Activated CD4-positive, alpha-beta T cell treated with anti-CD3 and anti-CD28 coated beads, Interleukin-2, amount 10 ng/mL, durations not matched to agents 24 days and 14 days (primary cell): Measurements from ENCODE around the gene SH2D4B. TPM values are rescaled to one million over a fixed set of nuclear protein-coding genes. Genes with fewer than 3 reads are reported as not detected.

Source experiments
- DNase-seq: peaks from one replicate; pipeline ENCODE4 v3.0.0; 2022
- H3K27ac Mint-ChIP-seq: one replicate; pipeline ENCODE4 v1.8.0; 2022; ENCODE audit warnings: mild to moderate bottlenecking, mixed read lengths
- H3K27me3 Mint-ChIP-seq: one replicate; pipeline ENCODE4 v1.8.0; 2022; ENCODE audit warnings: mixed read lengths
- H3K36me3 Mint-ChIP-seq: one replicate; pipeline ENCODE4 v1.8.0; 2022; ENCODE audit warnings: low read depth, mild to moderate bottlenecking, mixed read lengths
- H3K4me1 Mint-ChIP-seq: one replicate; pipeline ENCODE4 v1.8.0; 2021; ENCODE audit warnings: mixed read lengths
- H3K4me3 Mint-ChIP-seq: one replicate; pipeline ENCODE4 v1.8.0; 2022; ENCODE audit warnings: mild to moderate bottlenecking, moderate library complexity, mixed read lengths
- H3K9me3 Mint-ChIP-seq: one replicate; pipeline ENCODE4 v1.8.0; 2021; ENCODE audit warnings: mixed read lengths
- intact Hi-C: fragments of 100-400 bp; cut with micrococcal nuclease; formaldehyde crosslinking; loops from one replicate; pipeline ENCODE4 v1.15.1; 2023
- total RNA-seq: library from RNA; stranded (reverse); gene quantifications from 2 replicates; pipeline ENCODE4 v1.2.3, GENCODE V29; 2022

SH2D4B gene
- total RNA-seq, 1 donor from 2014 or later: 0.23 TPM

DNA sequence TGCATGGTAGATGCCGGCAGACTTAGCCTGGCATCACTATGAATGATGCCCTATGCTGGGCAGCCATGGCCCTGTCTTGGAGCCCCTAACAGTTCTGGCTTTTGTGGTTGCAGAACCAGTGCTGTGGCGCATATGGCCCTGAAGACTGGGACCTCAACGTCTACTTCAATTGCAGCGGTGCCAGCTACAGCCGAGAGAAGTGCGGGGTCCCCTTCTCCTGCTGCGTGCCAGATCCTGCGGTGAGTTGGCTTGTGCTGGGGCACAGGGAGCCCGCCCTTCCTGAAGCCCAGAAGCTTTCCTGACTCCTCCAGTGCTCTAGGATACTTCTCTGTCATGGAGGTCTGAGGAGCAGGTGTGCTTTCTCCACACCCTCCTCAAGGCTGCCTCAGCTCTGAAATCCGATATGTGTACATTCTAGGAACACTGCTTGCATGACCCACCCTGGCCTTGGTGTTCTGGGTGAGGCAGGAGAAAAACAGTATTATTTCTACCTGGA is 25.6 kb upstream of the SH2D4B start:
- Mint-ChIP-seq H3K9me3 (no peaks in the 10 kb centered on the region), H3K4me3 (no peak overlapping the region), H3K36me3 (peaks cover 56% of the 10 kb centered on the region), H3K4me1 (peaks cover 34% of the 10 kb centered on the region), H3K27me3 (no peaks in the 10 kb centered on the region), H3K27ac (peak overlapping the region; percentile 73)
- intact Hi-C loops: no loop called here
- no peak for DNase-seq

DNA sequence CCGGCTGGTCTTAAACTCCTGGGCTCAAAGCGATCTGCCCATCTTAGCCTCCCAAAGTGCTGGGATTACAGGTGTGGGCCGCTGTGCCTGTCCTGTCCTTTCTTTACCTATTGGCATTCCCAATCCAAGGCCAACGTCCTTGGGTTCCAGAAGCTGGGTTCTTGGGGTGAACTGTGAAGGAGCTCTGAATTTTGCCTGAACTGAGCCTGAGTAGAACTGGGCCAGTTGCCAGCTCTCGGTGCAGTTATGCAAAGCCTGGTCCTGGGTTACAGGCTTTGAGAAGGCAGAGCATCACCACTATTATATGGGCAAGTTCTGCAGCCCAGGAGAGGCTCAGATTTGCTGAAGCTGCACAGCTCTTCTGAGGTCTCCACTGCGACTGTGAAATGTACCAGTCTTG is 24.6 kb upstream of the SH2D4B start:
- no peak overlapping the region for H3K4me3 Mint-ChIP-seq

GRCh38 chr10:80515511-80515910 is 22.2 kb upstream of the SH2D4B start:
- intact Hi-C loops: no loop called here
- no peak overlapping the region for H3K4me3 Mint-ChIP-seq
- no peaks in the 10 kb centered on the region for H3K9me3 Mint-ChIP-seq
- H3K27ac Mint-ChIP-seq: no peak overlapping the region
- DNase-seq: no peak
- peaks cover 55% of the 10 kb centered on the region for H3K36me3 Mint-ChIP-seq
- H3K27me3 Mint-ChIP-seq: no peaks in the 10 kb centered on the region
- peaks cover 34% of the 10 kb centered on the region for H3K4me1 Mint-ChIP-seq

More for the DNA sequence above, 24.6 kb upstream of the SH2D4B start:
- intact Hi-C loops: no loop called here
- no peak for DNase-seq
- Mint-ChIP-seq H3K9me3 (no peaks in the 10 kb centered on the region), H3K27me3 (no peaks in the 10 kb centered on the region), H3K36me3 (peaks cover 58% of the 10 kb centered on the region), H3K4me1 (peaks cover 35% of the 10 kb centered on the region), H3K27ac (no peak overlapping the region)

DNA sequence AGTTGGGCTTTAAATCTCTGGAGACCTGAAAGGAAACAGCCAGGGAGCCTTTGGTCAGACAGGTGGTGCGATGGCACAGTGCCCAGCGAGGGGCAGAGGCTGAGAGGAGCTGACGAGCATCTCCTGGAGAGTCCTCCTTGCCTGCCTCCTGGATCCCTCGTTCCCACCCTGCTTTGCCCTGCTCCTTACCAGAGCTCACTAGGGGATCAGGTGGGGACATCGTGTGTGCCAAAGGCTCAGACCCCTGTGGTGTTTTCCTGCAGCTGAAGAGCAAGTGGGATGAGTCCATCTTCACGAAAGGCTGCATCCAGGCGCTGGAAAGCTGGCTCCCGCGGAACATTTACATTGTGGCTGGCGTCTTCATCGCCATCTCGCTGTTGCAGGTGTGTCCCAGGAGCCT is 21.8 kb upstream of the SH2D4B start:
- intact Hi-C loops: no loop called here
- H3K36me3 Mint-ChIP-seq: peaks cover 56% of the 10 kb centered on the region
- DNase-seq: no peak

DNA sequence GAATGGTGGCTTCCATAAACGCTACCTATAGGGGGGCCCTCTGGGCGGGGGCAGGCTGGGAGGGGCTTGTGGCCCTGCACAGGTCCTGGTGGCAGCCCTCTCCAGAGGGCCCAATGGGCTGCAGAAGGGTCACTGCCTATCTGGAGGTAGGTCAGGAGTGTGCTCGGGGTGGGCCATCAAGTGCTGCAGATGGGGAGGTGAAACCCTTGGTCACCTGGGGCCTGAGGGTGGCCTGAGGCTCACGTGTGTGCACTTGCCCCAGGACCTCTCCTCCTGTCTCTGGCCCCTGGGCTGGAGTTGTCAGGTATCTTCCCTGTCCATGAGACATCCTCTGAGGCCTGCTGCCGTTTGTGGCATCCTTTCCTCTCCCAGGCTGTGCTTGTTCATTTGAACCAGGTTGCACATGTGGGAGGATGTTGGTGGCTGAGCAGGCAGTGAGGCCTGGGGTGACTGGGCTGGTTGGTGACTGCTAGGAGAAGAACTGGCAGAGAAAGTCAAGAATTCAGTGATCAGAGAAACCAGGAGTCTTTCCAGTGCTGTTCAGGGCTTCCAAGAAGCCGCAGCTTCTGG is 21.1 kb upstream of the SH2D4B start:
- Mint-ChIP-seq H3K36me3 (peaks cover 53% of the 10 kb centered on the region), H3K27ac (peak overlapping the region; percentile 82), H3K4me1 (peaks cover 29% of the 10 kb centered on the region), H3K9me3 (no peaks in the 10 kb centered on the region), H3K27me3 (no peaks in the 10 kb centered on the region), H3K4me3 (no peak overlapping the region)
- no peak for DNase-seq
- intact Hi-C loops: no loop called here

More for the DNA sequence above, 21.8 kb upstream of the SH2D4B start:
- Mint-ChIP-seq H3K4me3 (no peak overlapping the region), H3K4me1 (peaks cover 35% of the 10 kb centered on the region), H3K27me3 (no peaks in the 10 kb centered on the region), H3K9me3 (no peaks in the 10 kb centered on the region), H3K27ac (no peak overlapping the region)

DNA sequence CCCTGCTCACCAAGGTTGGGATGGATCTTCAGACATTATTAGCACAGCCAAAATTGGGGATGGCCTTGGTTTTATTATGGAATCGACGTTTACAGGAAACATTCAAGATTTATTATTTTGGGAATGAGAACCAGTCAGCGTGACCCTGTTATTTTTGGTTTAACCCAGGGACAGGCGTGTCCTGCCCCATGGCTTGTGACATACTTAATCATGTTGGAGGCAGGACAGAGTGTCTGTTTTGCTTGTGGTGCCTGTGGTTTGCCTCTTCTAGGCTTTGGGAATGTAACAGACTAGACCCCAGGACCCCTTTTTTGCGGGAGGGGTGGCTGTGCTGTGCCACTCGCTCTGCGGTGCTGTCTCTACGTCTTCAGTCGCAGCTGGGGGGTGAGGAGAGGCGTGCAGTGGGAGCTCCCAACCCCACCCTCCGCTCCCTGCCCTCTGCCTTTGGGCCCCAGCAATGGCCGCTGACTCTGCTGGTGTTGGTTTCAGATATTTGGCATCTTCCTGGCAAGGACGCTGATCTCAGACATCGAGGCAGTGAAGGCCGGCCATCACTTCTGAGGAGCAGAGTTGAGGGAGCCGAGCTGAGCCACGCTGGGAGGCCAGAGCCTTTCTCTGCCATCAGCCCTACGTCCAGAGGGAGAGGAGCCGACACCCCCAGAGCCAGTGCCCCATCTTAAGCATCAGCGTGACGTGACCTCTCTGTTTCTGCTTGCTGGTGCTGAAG is 20.1 kb upstream of the SH2D4B start:
- Mint-ChIP-seq H3K27me3 (no peaks in the 10 kb centered on the region), H3K36me3 (peaks cover 45% of the 10 kb centered on the region), H3K4me1 (peaks cover 27% of the 10 kb centered on the region), H3K4me3 (no peak overlapping the region), H3K27ac (no peak overlapping the region), H3K9me3 (no peaks in the 10 kb centered on the region)
- DNase-seq: no peak
- intact Hi-C loops: no loop called here

- H3K9me3 Mint-ChIP-seq: no peaks in the 10 kb centered on the region
- H3K36me3 Mint-ChIP-seq: peaks cover 45% of the 10 kb centered on the region
- H3K27ac Mint-ChIP-seq: peak overlapping the region; percentile 73
- no peaks in the 10 kb centered on the region for H3K27me3 Mint-ChIP-seq
- intact Hi-C loops: no loop called here
- H3K4me3 Mint-ChIP-seq: no peak overlapping the region
- no peak for DNase-seq
- H3K4me1 Mint-ChIP-seq: peaks cover 29% of the 10 kb centered on the region
Observed at GRCh38 chr10:80518143-80518806, 19.4 kb upstream of the SH2D4B start.

GRCh38 chr10:80518807-80519360 is 18.8 kb upstream of the SH2D4B start:
- peaks cover 33% of the 10 kb centered on the region for H3K4me1 Mint-ChIP-seq
- intact Hi-C loops: no loop called here
- H3K27me3 Mint-ChIP-seq: no peaks in the 10 kb centered on the region
- H3K27ac Mint-ChIP-seq: peak overlapping the region; percentile 73
- no peak overlapping the region for H3K4me3 Mint-ChIP-seq
- H3K9me3 Mint-ChIP-seq: no peaks in the 10 kb centered on the region
- DNase-seq: no peak
- peaks cover 45% of the 10 kb centered on the region for H3K36me3 Mint-ChIP-seq

GRCh38 chr10:80519936-80520650 is 17.6 kb upstream of the SH2D4B start:
- Mint-ChIP-seq H3K9me3 (no peaks in the 10 kb centered on the region), H3K4me1 (peaks cover 36% of the 10 kb centered on the region), H3K27ac (no peak overlapping the region), H3K36me3 (peaks cover 41% of the 10 kb centered on the region), H3K4me3 (no peak overlapping the region), H3K27me3 (no peaks in the 10 kb centered on the region)
- DNase-seq: no peak
- intact Hi-C loops: no loop called here

DNA sequence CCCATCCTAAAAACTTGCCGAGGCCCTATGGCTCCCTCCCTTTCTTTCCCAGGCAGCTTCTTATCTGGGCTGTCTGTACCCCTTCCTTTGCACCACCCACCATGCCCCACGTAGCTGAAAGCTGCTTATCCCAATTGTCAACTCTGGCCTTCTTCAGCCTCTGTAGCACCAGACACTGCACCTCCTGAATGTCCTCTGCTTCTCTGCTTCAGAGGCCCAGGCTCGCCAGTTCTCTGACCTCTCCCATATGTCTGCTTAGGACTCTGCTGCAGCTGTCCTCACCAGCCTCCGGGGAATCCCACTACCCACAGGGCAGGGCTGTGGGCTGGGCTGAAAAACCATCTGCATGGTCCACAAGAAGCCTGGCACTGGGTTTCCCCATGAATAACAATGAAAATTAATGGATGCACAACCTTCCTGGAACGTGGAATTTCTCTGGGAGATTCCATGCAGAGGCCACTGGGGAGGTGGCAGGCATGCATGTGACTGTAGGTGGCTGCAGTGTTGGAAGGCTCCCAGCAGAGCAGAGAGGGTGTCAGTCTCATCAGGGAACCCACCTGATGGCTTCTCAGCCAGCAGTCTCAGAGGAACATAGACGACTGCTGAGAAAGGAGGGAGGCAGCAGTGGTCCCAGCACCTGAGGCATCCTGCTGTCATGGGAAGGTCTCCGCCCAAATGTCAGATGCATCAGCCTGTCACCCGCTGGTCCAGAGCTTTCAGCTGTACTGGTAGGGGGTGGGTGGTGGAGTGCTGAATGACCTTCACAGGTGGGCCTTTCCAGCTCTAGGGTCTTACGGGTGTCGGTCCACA is 16.8 kb upstream of the SH2D4B start:
- Mint-ChIP-seq H3K36me3 (peaks cover 41% of the 10 kb centered on the region), H3K27me3 (no peaks in the 10 kb centered on the region), H3K4me3 (no peak overlapping the region), H3K9me3 (no peaks in the 10 kb centered on the region), H3K27ac (peak overlapping the region; percentile 79), H3K4me1 (peaks cover 41% of the 10 kb centered on the region)
- intact Hi-C loops: no loop called here
- DNase-seq: no peak

DNA sequence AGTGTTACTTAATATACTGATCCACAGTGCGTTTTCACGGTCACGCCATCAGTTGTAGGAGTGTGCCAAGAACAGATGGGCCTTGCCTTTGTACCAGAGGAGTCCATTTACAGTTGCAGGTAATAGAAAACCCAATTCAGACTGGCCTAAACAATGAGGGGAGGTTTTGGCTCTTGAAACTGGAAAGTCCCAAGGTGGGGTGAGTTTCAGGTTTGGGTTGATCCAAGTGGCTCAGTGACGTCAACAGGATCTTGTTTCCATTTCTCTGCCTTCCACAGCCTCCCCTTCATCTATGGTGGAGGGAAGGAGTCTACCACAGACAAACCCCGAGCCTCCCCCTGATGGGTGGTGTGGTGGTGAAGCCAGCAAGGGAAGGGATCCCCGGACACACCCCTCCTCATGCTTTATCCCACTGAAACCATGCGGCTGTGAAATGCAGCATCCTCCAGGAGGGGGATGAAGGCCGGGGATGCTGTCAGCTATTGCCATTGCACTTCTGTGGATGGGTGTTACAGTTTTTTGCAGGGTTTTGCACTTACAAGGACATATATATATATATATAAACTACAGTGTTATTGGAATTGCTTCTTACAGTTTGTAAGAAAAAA is 14.8 kb upstream of the SH2D4B start:
- Mint-ChIP-seq H3K4me1 (peaks cover 49% of the 10 kb centered on the region), H3K27ac (peak overlapping the region; percentile 53), H3K27me3 (no peaks in the 10 kb centered on the region), H3K9me3 (no peaks in the 10 kb centered on the region), H3K36me3 (peaks cover 39% of the 10 kb centered on the region), H3K4me3 (no peak overlapping the region)
- intact Hi-C loops: no loop called here
- no peak for DNase-seq

DNA sequence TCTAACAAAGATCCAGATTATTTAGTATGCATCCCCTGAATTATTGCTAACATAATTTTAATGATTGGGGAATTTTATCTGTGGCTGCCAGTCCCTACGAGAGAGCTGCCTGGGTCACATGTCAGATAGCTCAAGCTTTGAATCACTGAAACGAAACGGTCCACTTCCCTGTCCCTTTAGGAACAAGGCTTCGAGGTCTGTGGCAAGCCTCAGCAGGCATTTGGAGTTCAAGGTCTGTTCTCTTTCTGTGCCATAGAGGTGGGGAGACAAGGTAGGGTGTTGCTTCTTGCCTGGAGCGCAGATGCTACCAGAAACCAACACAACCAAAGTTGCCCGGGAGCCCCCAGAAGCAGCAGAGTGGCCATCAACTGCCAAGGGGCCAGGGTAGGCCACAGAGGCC is 13.9 kb upstream of the SH2D4B start:
- DNase-seq: no peak
- peaks cover 42% of the 10 kb centered on the region for H3K36me3 Mint-ChIP-seq
- intact Hi-C loops: no loop called here
- H3K27ac Mint-ChIP-seq: no peak overlapping the region
- peaks cover 55% of the 10 kb centered on the region for H3K4me1 Mint-ChIP-seq
- H3K9me3 Mint-ChIP-seq: no peaks in the 10 kb centered on the region
- no peak overlapping the region for H3K4me3 Mint-ChIP-seq
- H3K27me3 Mint-ChIP-seq: no peaks in the 10 kb centered on the region
